ENCODE results near the gene ASTN2.

GRCh38 chr9:117170567-117170966 lies 244.3 kb downstream of the ASTN2 start:
- TF ChIP-seq EZH2phosphoT487 (IDR thresholded peaks at IDR 0.05; ENCODE audit: insufficient read depth, low read depth): no peak
- TF ChIP-seq EZH2 (IDR thresholded peaks at IDR 0.05; ENCODE audit: insufficient read depth, poor library complexity, severe bottlenecking): no peak

All from GM23248 (cell line).